PC-3 (cell line): ENCODE data around the gene CST2. TPM values are rescaled to one million over a fixed set of nuclear protein-coding genes. Genes with fewer than 3 reads are reported as not detected.
"Not testable (repeated sequence)": the region's sequence is repeated elsewhere in the genome, so short reads cannot be mapped to it uniquely, and the experiment has no call there.

Experiments used
- ATAC-seq: fragments of 200-7000 bp; cut with Tn5 transposase; 2 replicates; pipeline ENCODE4 v1.9.1; 2020; ENCODE audit warnings: mild to moderate bottlenecking, moderate library complexity
- BruUV-seq: library from RNA; stranded (reverse); fragments of 400-500 nt; replicated peaks from 2 replicates; lab custom pipeline; 2021; lab: Mats Ljungman, UMichigan
- CTCF ChIA-PET: fragments of 300-600 bp; sonication (Branson Sonifier 250); formaldehyde crosslinking; loops from one replicate; lab custom pipeline; 2022; ENCODE audit warnings: antibody characterized with exemption; lab: Charles Lee
- POLR2A ChIA-PET: fragments of 300-600 bp; sonication (Branson Sonifier 250); formaldehyde crosslinking; loops from one replicate; lab custom pipeline; 2022; ENCODE audit warnings: antibody characterized with exemption; ENCODE audit not compliant: unreplicated experiment; lab: Charles Lee
- DNase-seq: peaks from one replicate; pipeline ENCODE4 v3.0.0-alpha.2; 2015
- H2AFZ ChIP-seq: fragments of 300-600 bp; sonication (generic); 2 replicates; pipeline ENCODE4 v1.6.0; 2016; ENCODE audit warnings: antibody characterized with exemption, low read length
- H3F3A ChIP-seq: fragments of 300-600 bp; sonication (generic); one replicate; pipeline ENCODE4 v1.6.0; 2017; ENCODE audit warnings: antibody characterized with exemption, low read length, control low read depth, mild to moderate bottlenecking; ENCODE audit not compliant: unreplicated experiment
- H3K27ac ChIP-seq: fragments of 300-600 bp; sonication (generic); 2 replicates; pipeline ENCODE4 v1.5.1; 2016; ENCODE audit warnings: mild to moderate bottlenecking, low read length
- H3K27me3 ChIP-seq: fragments of 300-600 bp; sonication (generic); 2 replicates; pipeline ENCODE4 v1.6.1; 2016; ENCODE audit warnings: low read length, mixed read lengths
- H3K36me3 ChIP-seq: fragments of 300-600 bp; sonication (generic); 2 replicates; pipeline ENCODE4 v1.6.1; 2016; ENCODE audit warnings: low read depth, mixed run types, low read length, mixed read lengths
- H3K4me1 ChIP-seq: fragments of 300-600 bp; sonication (generic); 2 replicates; pipeline ENCODE4 v1.5.1; 2016; ENCODE audit warnings: low read length; ENCODE audit not compliant: insufficient read depth
- H3K4me2 ChIP-seq: fragments of 300-600 bp; sonication (generic); 2 replicates; pipeline ENCODE4 v1.6.0; 2016; ENCODE audit warnings: low read length
- H3K4me3 ChIP-seq: fragments of 300-600 bp; sonication (generic); 2 replicates; pipeline ENCODE4 v1.5.1; 2016; ENCODE audit warnings: mild to moderate bottlenecking, low read length, mixed read lengths
- H3K79me2 ChIP-seq: fragments of 300-600 bp; sonication (generic); 2 replicates; pipeline ENCODE4 v1.6.1; 2017; ENCODE audit warnings: low read length, mixed read lengths
- H3K9ac ChIP-seq: fragments of 300-600 bp; sonication (generic); 2 replicates; pipeline ENCODE4 v1.6.0; 2016; ENCODE audit warnings: mild to moderate bottlenecking, low read length
- H3K9me2 ChIP-seq: fragments of 300-600 bp; sonication (generic); replicated peaks from 2 replicates; pipeline ENCODE4 v1.6.1; 2016; ENCODE audit warnings: mixed run types, low read length, mixed read lengths
- H3K9me3 ChIP-seq: fragments of 300-600 bp; sonication (generic); 2 replicates; pipeline ENCODE4 v1.6.1; 2016; ENCODE audit warnings: low read length, mixed read lengths
- H4K20me1 ChIP-seq: fragments of 300-600 bp; sonication (generic); 2 replicates; pipeline ENCODE4 v1.6.1; 2016; ENCODE audit warnings: low read length, mixed read lengths
- EZH2 ChIP-seq: fragments of 300-600 bp; sonication (generic); IDR thresholded peaks from one replicate; pipeline ENCODE4 v1.6.1; 2017; ENCODE audit warnings: antibody characterized with exemption, mild to moderate bottlenecking, low read length; ENCODE audit not compliant: unreplicated experiment
- EZH2phosphoT487 ChIP-seq: fragments of 300-600 bp; sonication (generic); IDR thresholded peaks from 2 replicates; pipeline ENCODE4 v1.6.1; 2018; ENCODE audit warnings: mild to moderate bottlenecking, antibody characterized with exemption, low read length, borderline replicate concordance
- intact Hi-C: fragments of 100-400 bp; cut with micrococcal nuclease; formaldehyde crosslinking; loops from 2 replicates; pipeline ENCODE4 v1.9.0; 2023
- total RNA-seq: library from RNA; depleted of rRNA; stranded (reverse); fragments of >200 nt; gene quantifications from 2 replicates; pipeline ENCODE4 v1.2.3, GENCODE V29; 2014
- TF ChIP-seq, protein P1 (sequence below): fragments of 300-600 bp; sonication (generic); conservative IDR thresholded peaks from 2 replicates; pipeline ENCODE4 v1.5.1; 2017; ENCODE audit warnings: antibody characterized with exemption, low read depth, mild to moderate bottlenecking, low read length

Gene CST2
- total RNA-seq, 1 experiment from 2014 or later = not detected

DNA sequence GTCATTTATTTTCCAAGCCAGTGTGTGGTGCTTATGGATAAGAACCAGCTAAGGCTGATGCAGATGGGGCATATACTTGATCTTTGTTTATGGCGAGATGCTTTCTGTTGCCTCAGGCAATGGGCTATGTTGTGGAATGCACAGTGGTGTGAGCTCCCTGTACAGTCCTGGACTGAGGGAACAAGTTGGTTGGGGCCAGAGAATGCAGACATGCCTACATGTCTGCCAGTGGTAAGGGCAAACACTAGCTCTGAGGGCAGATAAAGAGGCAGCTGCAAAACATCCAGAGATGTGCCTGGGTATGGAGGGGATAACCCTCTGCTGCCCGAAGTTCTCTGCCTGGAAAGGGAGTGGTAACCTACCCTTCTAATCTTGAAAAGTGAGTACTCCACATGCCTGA lies 16.2 kb downstream of the CST2 start:
- peaks cover 22% of the 10 kb centered on the region; the same call in 1 of the 2 replicates for H3K27me3 ChIP-seq
- H3K9me3 ChIP-seq, H3K36me3 ChIP-seq, H3F3A ChIP-seq, ATAC-seq, POLR2A ChIA-PET, H3K4me2 ChIP-seq, H3K4me1 ChIP-seq, H3K9ac ChIP-seq, H3K27ac ChIP-seq, H2AFZ ChIP-seq, H3K4me3 ChIP-seq, H3K9me2 ChIP-seq, BruUV-seq, H4K20me1 ChIP-seq, CTCF ChIA-PET, H3K79me2 ChIP-seq, intact Hi-C loops, DNase-seq: not testable (repeated sequence)

DNA sequence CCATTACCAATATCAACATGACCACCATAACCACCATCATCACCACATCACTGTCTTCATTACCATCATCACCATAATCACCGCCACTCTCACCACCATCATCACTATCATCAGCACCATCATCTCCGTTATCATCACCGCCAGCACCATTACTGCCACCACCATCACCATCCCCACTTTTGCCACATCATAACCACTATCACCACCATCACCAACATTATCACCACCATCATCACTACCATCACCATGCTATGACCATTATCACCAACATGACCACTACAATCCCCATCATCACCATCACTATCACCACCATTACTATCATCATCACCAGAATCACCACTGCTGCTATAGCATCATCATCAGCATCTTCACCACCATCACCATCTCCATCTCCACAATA lies 25.7 kb downstream of the CST2 start:
- Histone ChIP-seq H2AFZ (no peak overlapping the region), H4K20me1 (no peaks in the 10 kb centered on the region), H3K27me3 (peaks cover 6% of the 10 kb centered on the region; the same call in 1 of the 2 replicates), H3K27ac (no peak overlapping the region), H3K9me3 (no peaks in the 10 kb centered on the region), H3K4me3 (no peak overlapping the region), H3K4me2 (no peak overlapping the region), H3K9me2 (no peaks in the 10 kb centered on the region), H3K4me1 (peaks cover 7% of the 10 kb centered on the region), H3K79me2 (no peaks in the 10 kb centered on the region), H3K36me3 (no peaks in the 10 kb centered on the region), H3K9ac (no peak overlapping the region), H3F3A (no peaks in the 10 kb centered on the region)
- intact Hi-C loops = no loop called here
- CTCF ChIA-PET = no interaction called here
- TF ChIP-seq, protein P1, sequence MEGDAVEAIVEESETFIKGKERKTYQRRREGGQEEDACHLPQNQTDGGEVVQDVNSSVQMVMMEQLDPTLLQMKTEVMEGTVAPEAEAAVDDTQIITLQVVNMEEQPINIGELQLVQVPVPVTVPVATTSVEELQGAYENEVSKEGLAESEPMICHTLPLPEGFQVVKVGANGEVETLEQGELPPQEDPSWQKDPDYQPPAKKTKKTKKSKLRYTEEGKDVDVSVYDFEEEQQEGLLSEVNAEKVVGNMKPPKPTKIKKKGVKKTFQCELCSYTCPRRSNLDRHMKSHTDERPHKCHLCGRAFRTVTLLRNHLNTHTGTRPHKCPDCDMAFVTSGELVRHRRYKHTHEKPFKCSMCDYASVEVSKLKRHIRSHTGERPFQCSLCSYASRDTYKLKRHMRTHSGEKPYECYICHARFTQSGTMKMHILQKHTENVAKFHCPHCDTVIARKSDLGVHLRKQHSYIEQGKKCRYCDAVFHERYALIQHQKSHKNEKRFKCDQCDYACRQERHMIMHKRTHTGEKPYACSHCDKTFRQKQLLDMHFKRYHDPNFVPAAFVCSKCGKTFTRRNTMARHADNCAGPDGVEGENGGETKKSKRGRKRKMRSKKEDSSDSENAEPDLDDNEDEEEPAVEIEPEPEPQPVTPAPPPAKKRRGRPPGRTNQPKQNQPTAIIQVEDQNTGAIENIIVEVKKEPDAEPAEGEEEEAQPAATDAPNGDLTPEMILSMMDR = no peak
- TF ChIP-seq EZH2phosphoT487 = no peak
- TF ChIP-seq EZH2 = no peak
- BruUV-seq = no TSS peak
- POLR2A ChIA-PET = no interaction called here
- ATAC-seq (no peak), DNase-seq (no peak)

DNA sequence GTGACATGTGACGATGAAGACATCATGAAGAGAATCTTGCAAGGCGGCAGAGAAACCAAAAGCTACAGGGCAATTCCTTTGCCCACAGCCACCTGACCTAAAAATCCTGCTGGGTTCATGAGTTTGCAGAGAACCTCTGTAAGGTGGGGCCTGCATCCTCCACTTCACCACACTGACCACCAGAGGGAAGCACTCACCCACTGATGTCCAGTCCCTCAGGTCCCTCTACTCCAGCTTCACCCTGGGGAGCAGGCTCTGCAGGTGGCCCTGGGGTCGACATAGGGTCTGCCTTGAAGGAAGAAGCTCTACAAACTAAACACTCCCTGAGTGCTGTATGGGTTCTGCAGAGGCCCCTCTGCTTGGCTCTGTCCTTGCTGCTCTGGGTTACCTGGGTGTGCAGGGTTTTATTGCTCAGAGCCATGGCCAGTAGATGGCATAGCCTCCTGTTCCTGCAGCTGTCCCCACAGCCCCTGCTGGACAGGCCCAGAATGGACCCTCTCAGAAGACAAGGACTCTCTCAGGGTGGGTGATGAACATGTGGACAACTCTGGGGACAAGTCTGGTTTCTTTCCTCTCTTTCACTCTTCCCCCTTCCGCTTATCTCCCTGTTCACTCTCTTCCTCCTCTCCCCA lies 27.2 kb downstream of the CST2 start:
- H3F3A ChIP-seq, H4K20me1 ChIP-seq, H3K4me2 ChIP-seq, intact Hi-C loops, BruUV-seq, H3K79me2 ChIP-seq, H3K27me3 ChIP-seq, H3K9me2 ChIP-seq, H3K27ac ChIP-seq, H3K9ac ChIP-seq, H3K4me3 ChIP-seq, H3K36me3 ChIP-seq, H3K9me3 ChIP-seq, H2AFZ ChIP-seq, POLR2A ChIA-PET: not testable (repeated sequence)
- TF ChIP-seq, protein P1 = peak; percentile 73
- H3K4me1 ChIP-seq = peaks cover 19% of the 10 kb centered on the region
- DNase-seq = peak; percentile 58
- ATAC-seq = peak; percentile 78
- CTCF ChIA-PET = interaction anchor here (0.6 kb wide), 1 partner anchor 303 kb away, joined by 3 read pairs; no protein-coding TSS in a partner anchor
